T-helper 1 cell (primary cell): ENCODE measurements around the gene SLC25A23.

Experiments used
- DNase-seq, 5 donors: peaks; one replicate each; pipeline ENCODE4 v3.0.0-alpha.2; 2012 to 2020

SLC25A23 gene

GRCh38 chr19:6481541-6482342 lies 22.1 kb upstream of the SLC25A23 start, which contains the start of gene DENND1C:
Gene DENND1C (minus strand): TSS chr19:6481787. CDS start chr19:6481695, 92 bp downstream.
- peak in 3 of 5 donors; percentile 46 to 86 (median 51) for DNase-seq

- no peak for DNase-seq
These were observed 21.3 kb upstream of the SLC25A23 start for GRCh38 chr19:6480848-6481415.

DNA sequence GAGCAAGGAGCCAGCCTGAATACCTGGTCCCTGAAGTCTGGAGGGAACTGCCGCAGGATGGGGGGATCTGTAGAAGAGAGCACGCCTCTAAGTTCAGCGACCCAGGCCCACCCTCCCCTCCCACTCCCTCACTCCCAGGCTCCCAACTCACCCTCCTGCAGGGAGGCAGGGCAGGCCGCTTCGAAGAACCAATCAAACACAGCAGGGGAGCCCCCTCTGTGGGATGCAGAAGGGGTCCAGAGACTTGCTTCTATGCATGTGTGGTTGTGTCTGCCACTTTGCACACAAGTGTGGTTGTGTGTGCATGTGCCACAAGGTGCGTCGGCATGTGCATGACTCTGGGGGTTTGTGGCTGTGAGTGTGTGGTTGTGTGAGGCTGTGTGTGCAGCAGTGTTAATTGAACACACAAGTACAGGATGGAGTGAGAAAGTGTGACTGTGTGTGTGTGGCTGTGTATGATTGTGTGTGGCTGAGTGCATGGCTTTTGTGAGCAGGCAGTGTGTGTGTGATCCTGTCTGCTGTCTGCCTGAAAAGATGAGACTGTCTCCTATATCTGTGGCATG lies 20.3 kb upstream of the SLC25A23 start:
- no peak for DNase-seq

GRCh38 chr19:6478815-6479214 lies 19.2 kb upstream of the SLC25A23 start:
- DNase-seq, result no peak

DNA sequence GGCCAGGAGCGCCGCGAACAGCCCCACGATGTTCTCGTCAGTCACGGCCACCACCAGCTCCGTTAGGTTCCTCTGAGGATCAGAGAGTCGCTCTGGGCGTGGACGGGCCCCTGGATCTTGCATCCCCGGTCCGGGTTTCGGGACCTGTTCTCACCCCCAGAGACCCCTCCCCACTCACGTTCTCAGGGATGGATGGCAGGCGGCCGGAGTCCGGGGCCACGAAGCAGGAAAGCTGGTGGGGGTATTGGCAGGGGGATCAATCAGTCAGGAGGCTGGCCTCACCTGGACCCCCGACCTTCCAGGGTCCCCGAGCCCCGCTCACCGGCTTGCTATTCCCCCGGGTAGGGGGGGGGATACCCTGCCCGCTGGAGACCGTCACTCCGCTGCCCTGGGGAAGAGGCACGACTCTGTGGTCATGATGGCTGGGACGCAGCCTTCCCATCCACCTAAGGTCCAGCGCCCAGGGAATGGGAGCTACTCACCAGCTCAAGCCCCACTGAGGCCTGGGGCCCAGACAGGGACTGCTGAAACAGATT lies 17.4 kb upstream of the SLC25A23 start:
- DNase-seq, result no peak

DNA sequence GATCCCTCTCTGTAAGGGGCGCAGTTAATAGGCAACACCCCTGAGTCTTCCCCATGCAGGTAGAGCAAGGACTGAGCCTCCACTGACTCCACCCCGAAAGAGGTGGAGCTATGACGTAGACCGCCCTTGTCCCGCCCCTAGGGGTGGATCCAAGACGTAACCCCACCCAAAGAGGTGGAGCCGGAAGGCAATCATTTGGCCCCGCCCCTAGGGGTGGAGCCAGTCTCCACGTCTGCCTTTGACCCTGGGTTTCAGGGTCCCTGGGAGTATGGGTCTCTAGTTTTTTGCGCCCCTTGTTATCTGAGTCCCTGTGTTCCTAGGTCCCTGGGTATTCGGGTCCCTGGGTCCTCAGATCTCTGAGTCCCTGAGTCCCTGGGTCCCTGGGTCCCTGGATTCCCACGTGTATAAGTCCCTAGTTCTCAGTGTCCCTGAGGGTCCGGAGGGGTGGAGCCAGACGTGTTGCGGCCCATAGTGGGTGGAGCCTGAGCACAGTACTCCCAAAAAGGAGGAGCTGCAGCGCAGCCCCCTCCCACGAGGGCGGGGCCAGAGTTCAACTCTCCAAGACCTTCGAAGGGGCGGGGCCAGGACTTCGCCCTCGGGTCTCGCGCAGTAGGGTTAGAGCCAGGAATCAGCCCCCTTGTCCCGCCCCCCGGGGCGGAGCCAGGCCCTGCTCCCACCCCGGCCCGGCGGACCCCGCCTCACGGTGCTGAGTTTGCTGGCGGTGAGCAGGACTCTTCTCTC lies 16.7 kb upstream of the SLC25A23 start:
- DNase-seq, result peak in 4 of 5 donors; percentile 42 to 62 (median 52)

GRCh38 chr19:6475321-6476108 lies 15.9 kb upstream of the SLC25A23 start:
- DNase-seq, result no peak

DNA sequence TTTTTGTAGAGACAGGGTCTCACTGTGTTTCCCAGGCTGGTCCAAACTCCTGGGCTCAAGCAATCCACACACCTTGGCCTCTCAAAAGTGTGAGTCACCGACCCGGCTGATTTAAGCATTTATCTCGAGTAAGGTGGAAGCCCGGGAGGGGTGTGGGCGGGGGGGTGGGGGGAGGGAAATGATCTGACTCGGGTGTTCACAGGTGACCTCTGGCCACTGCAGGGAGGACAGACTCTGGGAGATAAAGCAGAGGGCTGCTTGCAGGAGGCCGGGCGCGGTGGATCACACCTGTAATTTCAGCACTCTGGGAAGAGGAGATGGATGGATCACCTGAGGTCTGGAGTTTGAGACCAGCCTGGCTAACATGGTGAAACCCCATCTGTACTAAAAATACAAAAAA lies 14.1 kb upstream of the SLC25A23 start:
- no peak for DNase-seq

DNA sequence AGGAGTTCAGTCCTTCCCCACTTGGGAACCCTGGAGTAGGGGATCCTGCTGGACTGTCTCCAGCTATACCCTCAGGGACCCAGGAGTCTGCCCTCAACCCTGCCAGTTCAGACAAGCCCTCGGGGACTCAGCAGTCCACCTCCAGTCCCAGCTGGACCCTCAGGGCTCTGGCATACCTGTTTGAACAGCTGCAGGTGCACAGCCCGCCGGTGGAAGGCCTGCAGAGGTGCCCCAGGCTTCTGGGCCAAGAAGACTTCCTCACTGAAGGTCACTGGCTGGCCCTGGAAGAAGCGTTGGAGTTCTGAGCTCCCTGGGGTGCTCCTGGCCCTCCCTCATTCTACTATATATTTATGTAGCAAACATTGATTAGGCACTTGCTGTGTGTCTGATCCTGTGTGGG lies 13.1 kb upstream of the SLC25A23 start:
- no peak for DNase-seq

DNA sequence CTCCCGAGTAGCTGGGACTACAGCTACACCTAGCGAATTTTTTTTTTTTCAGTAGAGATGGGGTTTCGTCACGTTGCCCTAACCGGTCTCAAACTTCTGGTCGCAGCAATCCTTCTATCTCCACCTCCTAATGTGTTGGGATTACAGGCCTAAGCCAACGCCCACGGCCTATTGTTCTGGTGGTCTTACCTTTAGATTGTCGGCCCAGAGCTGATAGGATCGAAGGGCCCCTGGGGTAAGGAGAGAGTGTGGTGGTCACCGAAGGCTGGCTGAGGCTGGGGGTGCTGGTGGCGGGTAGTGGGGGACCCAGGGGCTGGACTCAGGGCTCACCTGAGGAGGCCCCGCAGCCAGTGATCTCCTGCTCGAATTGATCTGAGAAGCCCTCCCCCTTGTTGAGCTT lies 11.5 kb upstream of the SLC25A23 start:
- no peak for DNase-seq

DNA sequence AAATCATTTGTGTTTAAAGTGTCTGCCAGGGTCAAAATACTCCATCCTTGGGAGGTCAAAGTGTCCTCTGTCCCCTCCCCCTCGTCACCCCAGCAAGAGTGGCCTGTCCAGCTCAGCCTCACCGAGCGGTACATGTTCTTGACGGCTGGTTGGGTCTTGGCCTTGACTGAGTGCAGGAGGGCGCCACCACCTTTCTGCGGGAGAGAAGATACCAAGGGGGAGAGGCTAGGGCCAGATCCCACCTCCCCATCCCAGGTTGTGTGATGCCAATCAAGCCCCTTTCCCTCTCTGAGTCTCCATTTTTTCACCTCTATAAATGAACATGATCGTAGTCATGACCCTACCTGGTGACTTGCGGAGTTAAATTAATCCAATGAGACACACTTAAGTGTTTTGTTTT lies 10.6 kb upstream of the SLC25A23 start:
- no peak for DNase-seq

DNA sequence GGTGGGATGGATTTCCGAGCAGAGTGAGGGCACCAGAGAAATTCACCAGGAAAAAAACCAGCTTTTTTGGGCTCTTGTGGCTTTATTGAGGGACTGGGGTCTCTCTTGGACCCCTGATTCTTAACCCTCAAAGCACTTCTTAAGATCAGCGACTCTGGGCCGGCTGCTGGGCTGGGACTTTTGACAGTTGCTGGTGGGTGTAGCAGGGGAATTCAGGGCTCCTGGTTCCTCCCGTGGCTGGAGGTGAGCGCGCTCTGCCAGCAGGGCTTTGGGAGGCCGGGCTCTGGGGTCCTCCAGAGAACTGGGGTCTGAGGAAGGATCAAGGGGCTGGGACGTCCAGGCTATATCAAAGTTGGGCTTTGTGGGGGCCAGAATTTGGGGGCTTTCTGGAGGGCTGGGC lies 7.8 kb upstream of the SLC25A23 start:
- DNase-seq, result no peak

GRCh38 chr19:6466526-6467248 lies 7.1 kb upstream of the SLC25A23 start:
- no peak for DNase-seq

- no peak for DNase-seq
These were observed 6.1 kb upstream of the SLC25A23 start for GRCh38 chr19:6465663-6466062.

DNA sequence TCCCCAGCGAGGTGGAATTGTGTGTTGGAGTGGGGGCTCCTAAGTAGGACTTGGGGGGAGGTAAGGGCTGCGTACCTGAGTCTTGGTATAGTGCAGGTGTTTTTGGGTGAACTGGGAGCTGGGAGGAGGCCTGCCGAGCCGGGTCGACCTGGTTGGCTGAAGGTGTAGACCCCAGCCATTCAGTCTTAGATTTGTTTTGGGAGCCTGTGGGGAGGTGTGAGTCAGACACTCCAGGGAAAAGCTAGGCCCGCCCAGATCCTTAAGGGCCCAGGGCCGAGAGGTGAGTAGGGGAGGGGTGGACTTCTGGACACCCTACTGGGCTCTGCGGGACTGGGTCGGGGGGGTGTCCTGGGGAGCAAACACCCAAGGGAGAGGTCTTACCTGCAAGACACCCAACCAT lies 5.4 kb upstream of the SLC25A23 start:
- no peak for DNase-seq

DNA sequence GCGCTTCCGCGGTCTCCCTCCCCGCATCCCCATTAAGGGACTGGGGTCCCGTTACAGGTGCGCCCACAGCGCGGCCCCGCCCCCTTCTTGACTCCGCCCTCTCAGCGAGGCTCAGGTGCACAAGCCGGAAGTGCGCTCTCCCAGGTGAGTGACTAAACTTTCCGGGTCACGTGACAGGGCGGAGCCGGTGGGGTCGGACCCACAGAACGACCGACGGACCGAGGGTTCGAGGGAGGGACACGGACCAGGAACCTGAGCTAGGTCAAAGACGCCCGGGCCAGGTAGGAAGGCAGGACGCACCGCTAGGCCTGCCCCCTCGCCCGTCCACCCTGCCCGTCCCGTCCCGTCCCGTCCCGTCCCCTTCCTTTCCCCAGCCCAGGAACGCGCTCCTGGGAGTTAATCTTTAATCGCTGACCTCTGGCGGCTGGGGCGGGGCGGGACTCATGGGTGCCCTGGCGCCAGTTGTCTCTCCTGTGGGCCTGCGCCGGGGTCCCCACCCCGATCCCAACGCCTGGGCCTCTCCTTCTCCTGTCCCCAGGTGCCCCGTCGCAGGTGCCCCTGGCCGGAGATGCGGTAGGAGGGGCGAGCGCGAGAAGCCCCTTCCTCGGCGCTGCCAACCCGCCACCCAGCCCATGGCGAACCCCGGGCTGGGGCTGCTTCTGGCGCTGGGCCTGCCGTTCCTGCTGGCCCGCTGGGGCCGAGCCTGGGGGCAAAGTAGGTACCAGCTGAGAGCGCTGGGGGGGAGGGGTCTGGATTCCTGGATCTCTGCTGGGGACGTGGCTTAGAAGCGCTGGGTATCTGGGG lies 4.7 kb upstream of the SLC25A23 start, which contains the start of gene CRB3:
CRB3 (plus strand) TSS at position 202 of the 804 bp plus-strand sequence; CDS start at position 633, 431 bp downstream.
- DNase-seq, result peak in 3 of 5 donors; percentile 50 to 51 (median 50)

DNA sequence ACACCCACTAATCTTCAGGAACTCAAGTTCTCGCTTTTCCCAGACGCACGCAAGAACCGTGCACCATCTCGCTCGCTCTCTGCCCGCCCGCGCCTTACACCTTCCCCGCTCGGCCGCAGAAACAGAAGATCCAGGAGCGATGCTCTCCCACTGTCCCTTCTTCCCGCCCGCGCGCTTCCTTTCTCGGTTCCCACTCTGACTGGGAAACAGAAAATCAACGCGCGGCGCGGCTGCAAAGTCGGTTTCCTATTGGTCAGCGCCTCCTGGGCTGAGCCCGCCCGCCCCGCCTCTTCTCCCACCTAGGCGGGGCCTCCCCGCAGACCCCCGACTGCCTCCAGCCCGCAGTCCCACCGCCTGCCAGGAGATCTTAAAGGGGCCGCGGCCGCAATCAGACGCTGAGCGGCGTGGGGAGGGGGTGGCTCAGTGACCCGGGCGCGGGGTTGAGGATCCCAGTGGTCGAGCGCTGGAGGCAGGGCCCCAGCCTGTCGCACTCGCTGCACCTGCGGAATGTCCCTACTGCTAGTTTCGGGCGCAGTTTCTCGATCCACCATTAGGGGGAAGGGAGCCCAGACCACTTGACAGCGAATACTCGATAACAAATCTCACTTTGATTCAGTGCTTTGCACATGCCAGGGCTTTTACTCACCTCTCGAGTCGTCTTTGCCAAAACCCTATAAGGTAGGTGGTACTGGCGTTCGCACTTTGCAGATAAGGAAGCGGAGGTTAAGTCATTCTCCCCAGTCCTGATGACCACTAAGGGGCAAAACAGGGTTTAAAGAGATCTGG lies 700 bp upstream of the SLC25A23 start:
- peak; percentile 87 to 97 (median 94) for DNase-seq

DNA sequence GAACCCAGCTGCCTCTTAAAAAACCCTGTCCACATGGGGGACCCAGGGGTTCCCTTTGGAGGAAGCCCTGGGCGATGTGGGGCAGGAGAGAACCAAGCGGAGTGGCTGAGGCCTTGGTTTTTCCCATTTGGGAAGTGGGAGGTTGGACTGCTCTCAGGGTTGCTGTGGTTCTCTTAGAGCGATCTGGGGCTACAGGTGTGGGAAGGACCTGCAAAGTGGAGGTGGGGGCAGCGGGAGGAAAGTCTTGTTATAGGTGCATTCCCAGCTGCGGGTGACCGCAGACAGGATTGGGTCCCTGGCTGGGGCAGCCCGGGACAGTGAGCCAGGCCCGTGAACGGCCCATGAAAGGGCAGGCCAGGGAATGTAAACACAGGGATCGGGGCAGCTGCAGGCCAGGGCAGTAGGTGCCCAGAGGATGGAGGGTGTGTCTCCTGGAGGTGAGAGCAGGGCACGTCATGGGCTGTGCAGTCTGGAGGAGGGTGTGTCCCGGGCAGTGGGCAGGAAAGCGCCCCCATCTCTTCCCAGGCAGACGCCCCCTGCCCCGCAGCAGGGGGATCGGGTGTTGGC lies 814 bp downstream of the SLC25A23 start:
- no peak for DNase-seq
